Upper lobe of right lung (tissue), 1 donor: ENCODE measurements around the gene DCD. TPM values are rescaled to one million over a fixed set of nuclear protein-coding genes. Genes with fewer than 3 reads are reported as not detected.

Source experiments
- ATAC-seq: fragments of 200-7000 bp; cut with Tn5 transposase; one replicate; pipeline ENCODE4 v1.9.1; 2020; ENCODE audit warnings: mild to moderate bottlenecking, moderate library complexity
- DNase-seq: peaks from one replicate; pipeline ENCODE4 v3.0.0-alpha.2; 2020
- H3K27ac ChIP-seq: fragments of 200-600 bp; one replicate; pipeline ENCODE4 v1.8.0; 2022
- H3K27me3 ChIP-seq: fragments of 200-600 bp; one replicate; pipeline ENCODE4 v1.8.0; 2022; ENCODE audit warnings: mild to moderate bottlenecking
- H3K36me3 ChIP-seq: fragments of 200-600 bp; one replicate; pipeline ENCODE4 v1.8.0; 2022
- H3K4me1 ChIP-seq: fragments of 200-600 bp; one replicate; pipeline ENCODE4 v1.8.0; 2022
- H3K4me3 ChIP-seq: fragments of 200-600 bp; one replicate; pipeline ENCODE4 v1.8.0; 2022; ENCODE audit warnings: mild to moderate bottlenecking
- H3K9me3 ChIP-seq: fragments of 200-600 bp; one replicate; pipeline ENCODE4 v1.8.0; 2022
- intact Hi-C: fragments of 100-400 bp; cut with DNase I; formaldehyde crosslinking; loops from one replicate; pipeline ENCODE4 v1.11.0; 2022
- total RNA-seq: library from RNA; stranded (reverse); fragmentation: NEBNext Ultra II Directional; extraction: Animal tissue kit (Norgen Biotek cat#: 25700); gene quantifications from one replicate; pipeline ENCODE4 v1.2.1, GENCODE V29; 2021
- TF ChIP-seq, protein P1 (sequence below): fragments of 200-600 bp; IDR thresholded peaks from one replicate; pipeline ENCODE4 v1.8.0; 2022; ENCODE audit warnings: antibody characterized with exemption
- donor health status: DM: no; HTN: yes; CAD: no; lungs with severe emphysema.

The DCD gene
- total RNA-seq, 1 donor from 2014 or later: not detected

DNA sequence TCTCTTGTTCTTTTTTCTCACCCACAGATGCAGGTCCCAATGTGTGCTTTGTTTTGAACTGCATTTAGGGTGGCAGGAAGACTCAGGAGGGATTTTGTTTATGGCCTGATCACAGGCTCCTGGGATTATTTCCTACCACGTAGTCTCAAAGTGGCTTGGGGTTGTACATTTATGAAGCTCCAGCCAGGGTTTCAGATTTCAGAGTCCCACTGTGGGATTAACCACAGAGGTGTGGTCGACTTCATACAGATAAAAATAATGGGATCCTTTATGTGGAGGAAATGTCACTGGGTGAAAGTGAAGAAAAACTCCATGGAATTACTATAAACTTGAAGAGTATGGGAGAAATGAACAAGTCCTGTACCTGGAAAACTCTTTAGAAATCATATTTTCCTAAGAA lies 45.5 kb downstream of the DCD start:
- intact Hi-C loops: no loop called here
- DNase-seq (no peak), ATAC-seq (no peak)
- Histone ChIP-seq H3K36me3 (no peaks in the 10 kb centered on the region), H3K27me3 (no peaks in the 10 kb centered on the region), H3K4me1 (no peaks in the 10 kb centered on the region), H3K9me3 (no peaks in the 10 kb centered on the region), H3K4me3 (no peak overlapping the region), H3K27ac (no peak overlapping the region)
- TF ChIP-seq, protein P1, sequence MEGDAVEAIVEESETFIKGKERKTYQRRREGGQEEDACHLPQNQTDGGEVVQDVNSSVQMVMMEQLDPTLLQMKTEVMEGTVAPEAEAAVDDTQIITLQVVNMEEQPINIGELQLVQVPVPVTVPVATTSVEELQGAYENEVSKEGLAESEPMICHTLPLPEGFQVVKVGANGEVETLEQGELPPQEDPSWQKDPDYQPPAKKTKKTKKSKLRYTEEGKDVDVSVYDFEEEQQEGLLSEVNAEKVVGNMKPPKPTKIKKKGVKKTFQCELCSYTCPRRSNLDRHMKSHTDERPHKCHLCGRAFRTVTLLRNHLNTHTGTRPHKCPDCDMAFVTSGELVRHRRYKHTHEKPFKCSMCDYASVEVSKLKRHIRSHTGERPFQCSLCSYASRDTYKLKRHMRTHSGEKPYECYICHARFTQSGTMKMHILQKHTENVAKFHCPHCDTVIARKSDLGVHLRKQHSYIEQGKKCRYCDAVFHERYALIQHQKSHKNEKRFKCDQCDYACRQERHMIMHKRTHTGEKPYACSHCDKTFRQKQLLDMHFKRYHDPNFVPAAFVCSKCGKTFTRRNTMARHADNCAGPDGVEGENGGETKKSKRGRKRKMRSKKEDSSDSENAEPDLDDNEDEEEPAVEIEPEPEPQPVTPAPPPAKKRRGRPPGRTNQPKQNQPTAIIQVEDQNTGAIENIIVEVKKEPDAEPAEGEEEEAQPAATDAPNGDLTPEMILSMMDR: no peak

DNA sequence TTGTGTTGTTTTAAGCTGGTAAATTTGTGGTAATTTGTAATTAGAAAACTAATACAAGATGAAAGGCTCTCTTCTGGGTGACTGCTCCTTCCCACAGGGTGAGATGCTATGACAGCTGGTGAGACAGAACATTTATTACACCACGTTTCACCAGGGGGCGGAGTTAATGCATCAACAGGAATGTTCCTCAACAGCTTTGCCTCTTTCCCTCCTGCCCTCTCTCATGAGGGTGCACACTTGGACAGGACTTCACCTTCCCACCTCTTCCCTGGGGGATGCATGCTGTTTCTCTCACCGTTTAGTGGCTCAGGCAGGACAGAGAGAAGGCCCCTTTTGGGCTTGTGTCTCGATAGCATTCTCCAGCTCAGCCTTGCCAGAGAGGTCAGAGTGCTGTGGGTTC lies 46.3 kb downstream of the DCD start:
- Histone ChIP-seq H3K27ac (no peak overlapping the region), H3K27me3 (no peaks in the 10 kb centered on the region), H3K4me3 (no peak overlapping the region), H3K9me3 (no peaks in the 10 kb centered on the region), H3K4me1 (no peaks in the 10 kb centered on the region), H3K36me3 (no peaks in the 10 kb centered on the region)
- TF ChIP-seq, protein P1: no peak
- no peak for DNase-seq
- no peak for ATAC-seq
- intact Hi-C loops: no loop called here

DNA sequence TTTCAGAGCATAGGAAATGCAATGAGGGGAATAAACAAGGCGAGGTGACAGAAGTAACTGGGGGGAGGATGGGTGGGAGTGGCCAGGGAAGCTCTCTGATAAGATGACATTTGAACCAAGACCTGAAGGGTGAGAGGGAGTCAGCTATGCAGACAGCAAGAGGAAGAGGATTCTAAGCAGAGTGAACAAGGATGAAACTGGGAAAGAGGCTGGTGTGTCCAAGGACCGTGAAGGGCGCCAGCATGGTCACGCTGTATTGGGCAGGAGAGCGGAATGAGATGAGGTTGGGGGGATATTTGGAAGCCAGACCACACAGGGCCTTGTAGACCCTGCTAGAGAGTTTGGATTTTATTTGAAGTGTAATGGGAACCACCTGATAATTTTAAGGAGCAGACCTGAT lies 49.2 kb downstream of the DCD start:
- Histone ChIP-seq H3K4me1 (no peaks in the 10 kb centered on the region), H3K36me3 (no peaks in the 10 kb centered on the region), H3K4me3 (no peak overlapping the region), H3K27me3 (no peaks in the 10 kb centered on the region), H3K9me3 (no peaks in the 10 kb centered on the region), H3K27ac (no peak overlapping the region)
- DNase-seq (no peak), ATAC-seq (no peak)
- intact Hi-C loops: no loop called here
- TF ChIP-seq, protein P1: no peak

DNA sequence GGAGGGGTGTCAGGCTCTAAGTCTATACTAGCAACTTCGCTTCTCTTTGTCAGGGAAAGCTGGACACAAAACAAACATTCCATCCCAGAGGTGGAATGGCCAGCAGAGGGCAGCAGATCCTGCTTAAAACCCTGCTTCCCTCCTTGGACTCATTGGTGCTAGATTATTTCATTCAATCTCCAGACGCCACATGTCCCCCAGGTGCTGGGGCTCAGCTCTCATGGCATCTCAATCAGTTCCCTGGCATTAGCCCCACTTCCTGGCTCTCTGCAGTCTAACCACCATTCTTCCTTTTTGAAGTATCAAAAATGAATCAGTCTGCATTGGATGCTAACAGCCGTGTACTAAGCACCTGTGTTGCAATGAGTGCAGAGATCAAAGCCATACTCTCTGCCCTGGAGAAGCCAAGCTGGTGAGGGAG lies 51.6 kb downstream of the DCD start:
- Histone ChIP-seq H3K27me3 (peaks cover 3% of the 10 kb centered on the region), H3K9me3 (no peaks in the 10 kb centered on the region), H3K4me3 (no peak overlapping the region), H3K4me1 (no peaks in the 10 kb centered on the region), H3K27ac (no peak overlapping the region), H3K36me3 (no peaks in the 10 kb centered on the region)
- intact Hi-C loops: no loop called here
- DNase-seq (peak; percentile 75), ATAC-seq (peak; percentile 74)
- TF ChIP-seq, protein P1: peak; percentile 93

DNA sequence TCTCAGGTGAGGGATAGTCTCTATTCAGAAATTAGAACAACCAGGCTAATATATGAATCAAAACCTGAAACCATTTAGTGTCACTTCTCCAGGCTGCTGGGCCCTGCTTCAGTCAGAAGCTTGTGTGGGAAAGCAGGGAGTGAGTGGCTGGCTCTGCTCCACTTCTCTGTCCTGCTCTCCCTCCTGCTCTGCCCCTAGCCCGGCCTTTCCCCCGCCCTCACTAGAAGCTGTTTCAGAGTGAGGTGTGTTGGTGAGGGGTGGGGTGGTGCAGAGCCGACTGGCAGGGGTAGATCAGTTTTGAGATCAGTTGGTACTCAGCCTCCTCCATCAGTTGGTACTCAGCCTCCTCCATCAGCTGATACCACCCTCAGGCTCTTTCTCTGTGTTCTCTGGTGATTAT lies 52.7 kb downstream of the DCD start:
- Histone ChIP-seq H3K9me3 (no peaks in the 10 kb centered on the region), H3K27me3 (peaks cover 11% of the 10 kb centered on the region), H3K27ac (no peak overlapping the region), H3K36me3 (no peaks in the 10 kb centered on the region), H3K4me1 (no peaks in the 10 kb centered on the region), H3K4me3 (no peak overlapping the region)
- TF ChIP-seq, protein P1: no peak
- no peak for DNase-seq
- intact Hi-C loops: no loop called here
- ATAC-seq: no peak

Other genes starting within 250 kb of the DCD start
- gene ITGA5, start 229.1 kb downstream of the DCD start, total RNA-seq: 102 TPM
- 2.1 TPM for gene GTSF1, start 174.8 kb downstream of the DCD start, total RNA-seq
- 59.5 TPM for gene NCKAP1L, start 150.6 kb downstream of the DCD start, total RNA-seq
- 6.1 TPM for gene PDE1B, start 98.8 kb downstream of the DCD start, total RNA-seq
- gene PPP1R1A, start 59.7 kb downstream of the DCD start, total RNA-seq: not detected
- gene LACRT, start 13.5 kb downstream of the DCD start, total RNA-seq: not detected
- gene MUCL1, start 206.2 kb upstream of the DCD start, total RNA-seq: not detected